ENCODE measurements around the gene LDLRAD4.

Gene LDLRAD4

DNA sequence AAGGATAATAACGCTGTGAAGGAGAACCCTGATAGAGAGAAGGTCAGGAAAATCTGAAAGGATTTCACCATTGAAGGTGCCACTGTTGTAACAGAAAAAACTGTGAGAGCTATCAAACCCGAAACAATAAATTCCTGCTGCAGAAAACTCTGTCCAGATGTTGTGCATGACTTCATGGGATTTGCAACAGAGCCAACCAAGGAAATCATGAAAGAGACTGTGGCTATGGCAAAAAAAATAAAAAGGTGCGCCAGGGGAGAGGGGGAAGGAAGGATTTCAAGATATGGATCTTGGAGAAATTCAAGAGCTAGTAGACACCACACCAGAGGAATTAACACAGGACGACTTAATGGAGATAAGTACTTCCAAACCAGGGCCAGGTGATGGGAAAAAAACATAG lies 88.0 kb downstream of the LDLRAD4 start:
- no peak overlapping the region for H3K4me3 ChIP-seq (ENCODE audit: low read length)
- no peak for DNase-seq (ENCODE audit: low read depth)
- TF ChIP-seq, protein P1, sequence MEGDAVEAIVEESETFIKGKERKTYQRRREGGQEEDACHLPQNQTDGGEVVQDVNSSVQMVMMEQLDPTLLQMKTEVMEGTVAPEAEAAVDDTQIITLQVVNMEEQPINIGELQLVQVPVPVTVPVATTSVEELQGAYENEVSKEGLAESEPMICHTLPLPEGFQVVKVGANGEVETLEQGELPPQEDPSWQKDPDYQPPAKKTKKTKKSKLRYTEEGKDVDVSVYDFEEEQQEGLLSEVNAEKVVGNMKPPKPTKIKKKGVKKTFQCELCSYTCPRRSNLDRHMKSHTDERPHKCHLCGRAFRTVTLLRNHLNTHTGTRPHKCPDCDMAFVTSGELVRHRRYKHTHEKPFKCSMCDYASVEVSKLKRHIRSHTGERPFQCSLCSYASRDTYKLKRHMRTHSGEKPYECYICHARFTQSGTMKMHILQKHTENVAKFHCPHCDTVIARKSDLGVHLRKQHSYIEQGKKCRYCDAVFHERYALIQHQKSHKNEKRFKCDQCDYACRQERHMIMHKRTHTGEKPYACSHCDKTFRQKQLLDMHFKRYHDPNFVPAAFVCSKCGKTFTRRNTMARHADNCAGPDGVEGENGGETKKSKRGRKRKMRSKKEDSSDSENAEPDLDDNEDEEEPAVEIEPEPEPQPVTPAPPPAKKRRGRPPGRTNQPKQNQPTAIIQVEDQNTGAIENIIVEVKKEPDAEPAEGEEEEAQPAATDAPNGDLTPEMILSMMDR (conservative IDR thresholded peaks at IDR 0.05; ENCODE audit: low read depth, low read length): no peak

- H3K4me3 ChIP-seq (ENCODE audit: low read length): no peak overlapping the region
- no peak for DNase-seq (ENCODE audit: low read depth)
These were observed 89.8 kb downstream of the LDLRAD4 start for GRCh38 chr18:13308369-13308768.

GRCh38 chr18:13309031-13309747 lies 90.6 kb downstream of the LDLRAD4 start:
- TF ChIP-seq, protein P1 (conservative IDR thresholded peaks at IDR 0.05; ENCODE audit: low read depth, low read length): no peak
- H3K4me3 ChIP-seq (ENCODE audit: low read length): no peak overlapping the region
- no peak for DNase-seq (ENCODE audit: low read depth)

More at GRCh38 chr18:13308369-13308768, 89.8 kb downstream of the LDLRAD4 start:
- TF ChIP-seq, protein P1 (conservative IDR thresholded peaks at IDR 0.05; ENCODE audit: low read depth, low read length): no peak

DNA sequence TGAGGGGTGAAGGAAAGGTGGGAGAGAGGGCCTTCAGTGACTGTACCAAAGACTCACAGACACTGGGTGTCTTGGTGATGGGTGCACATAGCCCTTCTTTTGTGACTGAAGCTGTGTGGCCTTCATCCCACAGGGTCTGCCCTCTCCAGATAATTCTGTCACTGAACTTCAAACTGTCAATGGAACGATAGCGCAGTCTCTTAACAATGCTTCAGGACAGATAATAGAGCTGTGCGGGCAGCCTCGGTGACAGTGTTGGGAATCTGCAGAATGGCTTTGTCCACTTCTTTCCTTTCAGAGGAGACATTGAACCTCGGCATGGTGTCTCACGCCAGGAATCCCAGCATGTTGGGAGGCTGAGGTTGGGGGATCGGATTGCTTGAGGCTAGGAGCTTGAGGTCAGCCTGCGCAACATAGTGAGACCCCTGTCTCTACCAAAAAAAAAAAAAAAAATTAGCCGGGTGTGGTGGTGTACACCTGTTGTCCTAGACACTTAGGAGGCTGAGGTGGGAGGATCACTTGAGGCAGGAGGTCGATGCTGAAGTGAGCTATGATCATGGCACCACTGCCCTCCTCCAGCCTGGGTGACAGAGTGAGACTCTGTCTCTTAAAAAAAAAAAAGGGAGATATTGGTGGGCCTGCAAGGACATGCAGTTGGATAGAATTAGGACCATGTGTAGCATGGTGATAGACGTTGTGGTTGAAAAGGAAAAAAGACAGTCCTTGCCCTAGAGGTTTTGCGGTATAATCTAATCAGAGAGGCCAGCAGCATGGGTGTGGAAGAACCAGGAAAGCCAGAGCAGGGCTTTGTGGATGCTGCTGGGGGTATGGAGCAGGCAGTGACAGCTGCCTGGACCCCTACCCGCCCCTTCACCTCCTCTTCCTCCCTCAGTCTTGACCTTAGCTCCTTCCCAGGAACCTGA lies 91.4 kb downstream of the LDLRAD4 start:
- no peak overlapping the region for H3K4me3 ChIP-seq (ENCODE audit: low read length)
- TF ChIP-seq, protein P1 (conservative IDR thresholded peaks at IDR 0.05; ENCODE audit: low read depth, low read length): no peak
- no peak for DNase-seq (ENCODE audit: low read depth)

- TF ChIP-seq, protein P1 (conservative IDR thresholded peaks at IDR 0.05; ENCODE audit: low read depth, low read length): no peak
- no peak overlapping the region for H3K4me3 ChIP-seq (ENCODE audit: low read length)
These were observed 92.6 kb downstream of the LDLRAD4 start for GRCh38 chr18:13311193-13311592.

DNA sequence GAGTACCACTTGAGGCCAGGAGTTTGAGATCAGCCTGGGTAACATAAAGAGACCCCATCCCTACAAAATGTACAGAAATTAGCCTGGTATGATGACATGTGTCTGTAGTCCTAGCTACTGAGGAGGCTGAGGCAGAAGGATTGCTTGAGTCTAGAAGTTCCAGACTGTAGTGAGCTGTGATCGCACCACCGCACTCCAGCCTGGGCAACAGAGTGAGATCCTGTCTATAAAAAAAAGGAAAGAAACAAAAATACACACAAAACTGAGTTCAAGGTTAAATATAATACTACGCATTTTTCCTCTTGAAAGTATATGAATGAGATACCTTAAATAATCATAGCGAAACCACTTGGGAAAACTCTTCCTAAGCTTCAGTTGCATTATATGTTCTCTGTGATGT lies 94.0 kb downstream of the LDLRAD4 start:
- H3K4me3 ChIP-seq (ENCODE audit: low read length): no peak overlapping the region
- TF ChIP-seq, protein P1 (conservative IDR thresholded peaks at IDR 0.05; ENCODE audit: low read depth, low read length): no peak
- DNase-seq (ENCODE audit: low read depth): no peak

More at GRCh38 chr18:13311193-13311592, 92.6 kb downstream of the LDLRAD4 start:
- DNase-seq (ENCODE audit: low read depth): no peak

Data from retinal pigment epithelial cell (primary cell).